Uterus (tissue), 4 donors: Measurements from ENCODE around the gene GNAS-AS1. TPM values are rescaled to one million over a fixed set of nuclear protein-coding genes. Genes with fewer than 3 reads are reported as not detected.

Experiments
- DNase-seq, 2 donors: peaks; one replicate each; pipeline ENCODE4 v3.0.0-alpha.2; 2019 to 2020
- H3K27ac ChIP-seq, 2 donors: fragments of 200-600 bp; sonication (generic); 1 replicate in 1 of 2; 2 replicates in 1 of 2; pipeline ENCODE4 v1.5.1; 2016 to 2018
- H3K27me3 ChIP-seq, 2 donors: fragments of 200-600 bp; sonication (generic); one replicate each; pipeline ENCODE4 v1.5.1; 2018 to 2019; ENCODE audit warnings: control low read depth in 1 of 2
- H3K36me3 ChIP-seq, 2 donors: fragments of 200-600 bp; sonication (generic); one replicate each; pipeline ENCODE4 v1.5.1; 2019; ENCODE audit warnings: control low read depth in 1 of 2
- H3K4me1 ChIP-seq, 2 donors: fragments of 200-600 bp; sonication (generic); one replicate each; pipeline ENCODE4 v1.5.1; 2018 to 2019; ENCODE audit warnings: control low read depth in 1 of 2
- H3K4me3 ChIP-seq, 2 donors: fragments of 200-600 bp; sonication (generic); 1 replicate in 1 of 2; 2 replicates in 1 of 2; pipeline ENCODE4 v1.5.1; 2018 to 2019; ENCODE audit warnings: mild to moderate bottlenecking in 1 of 2
- H3K9me3 ChIP-seq, 2 donors: fragments of 200-600 bp; sonication (generic); one replicate each; pipeline ENCODE4 v1.5.1; 2019; ENCODE audit warnings: control low read depth in 1 of 2
- CTCF ChIP-seq, 4 experiments: fragments of 200-600 bp in 2 of 4; fragments of 450-650 bp in 2 of 4; sonication (generic) in 2 of 4; IDR thresholded peaks; one replicate each; pipeline ENCODE4 v1.5.1; 2016 to 2019; ENCODE audit warnings: antibody characterized with exemption in 4 of 4, mild to moderate bottlenecking in 2 of 4, moderate library complexity in 1 of 4
- POLR2A ChIP-seq, 2 donors: fragments of 450-650 bp; IDR thresholded peaks; one replicate each; pipeline ENCODE4 v1.6.1; 2016; ENCODE audit warnings: antibody characterized with exemption in 2 of 2, mild to moderate bottlenecking in 1 of 2, moderate library complexity in 1 of 2
- intact Hi-C: fragments of 100-400 bp; cut with DNase I; formaldehyde crosslinking; loops from one replicate; pipeline ENCODE4 v1.15.1; 2023; ENCODE audit warnings: low total_unique reads
- total RNA-seq, 4 donors: library from RNA; depleted of rRNA in 3 of 4; stranded (reverse); fragments of >200 nt in 3 of 4; gene quantifications; one replicate each; pipeline versions ENCODE4 v1.1.0 to v1.2.4, GENCODE V29; 2014 to 2023
- donor health status: DM: yes; HTN: yes; CAD: no.

GNAS-AS1 gene
- 1 to 10 TPM in 2 of 4 donors, under 1 TPM in 1, not detected in 1; 0.77 to 3.4 (median 1.2) TPM for total RNA-seq

DNA sequence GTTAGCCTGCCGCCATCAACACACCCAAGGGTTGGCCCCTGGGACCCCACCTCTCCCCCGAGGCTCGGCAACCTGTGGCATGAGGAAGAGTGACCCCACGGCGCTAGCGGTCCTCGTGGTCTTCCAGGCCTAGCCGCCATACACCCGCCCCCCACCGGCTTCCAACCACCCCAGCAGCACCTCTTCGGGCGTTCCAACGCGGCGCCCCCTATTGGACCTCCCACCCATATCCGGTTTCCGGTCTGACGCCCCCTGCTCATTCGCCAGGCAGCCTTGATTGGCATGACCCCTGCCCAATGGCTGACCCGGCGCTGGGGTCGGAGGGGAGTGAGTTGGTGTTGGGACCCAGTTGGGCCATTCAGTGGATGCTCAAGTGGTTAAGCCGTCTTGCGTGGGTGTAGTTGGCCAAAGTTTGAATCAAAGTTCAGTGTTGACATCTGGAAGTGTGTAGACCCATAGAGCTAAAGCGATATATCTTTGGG, at the start of gene GNAS-AS1:
Gene GNAS-AS1, minus strand, starts transcription at position 210 of the 482 bp plus-strand sequence.
- no peaks in the 10 kb centered on the region for H3K36me3 ChIP-seq
- no peak within 1 kb of the TSS for H3K27ac ChIP-seq
- H3K4me1 ChIP-seq = no peaks in the 10 kb centered on the region
- intact Hi-C loops = no loop called here
- H3K9me3 ChIP-seq = no peaks in the 10 kb centered on the region
- H3K4me3 ChIP-seq = peak within 1 kb of the TSS; percentile 18 to 37
- peak; percentile 78 to 80 for DNase-seq
- H3K27me3 ChIP-seq = no peaks in the 10 kb centered on the region
- no peak for TF ChIP-seq CTCF (IDR thresholded peaks at IDR 0.05)
- TF ChIP-seq POLR2A (IDR thresholded peaks at IDR 0.05) = no peak

DNA sequence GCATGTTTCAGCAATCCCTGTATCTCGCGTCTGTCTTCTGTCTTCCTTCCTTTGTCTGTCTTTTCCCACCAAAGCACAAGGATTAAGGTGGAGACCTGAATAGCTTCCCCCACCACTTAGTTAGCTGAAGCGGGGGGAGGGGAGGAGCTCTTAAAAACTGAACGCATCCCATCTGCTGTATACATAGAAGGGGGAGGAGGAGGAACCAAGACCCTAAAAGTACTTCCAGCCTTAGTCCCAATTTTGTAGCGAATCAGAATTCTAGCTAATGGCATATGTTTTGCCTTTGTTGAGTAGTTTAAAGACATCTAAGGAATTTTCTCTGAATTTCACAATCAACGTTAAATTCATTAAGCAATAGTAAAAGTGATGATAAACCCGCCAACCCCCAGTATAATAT, 49.7 kb upstream of the GNAS-AS1 start:
- Histone ChIP-seq H3K9me3 (no peaks in the 10 kb centered on the region), H3K27ac (peak overlapping the region in 1 of 2 donors; percentile 8), H3K4me3 (no peak overlapping the region), H3K4me1 (peaks cover 11 to 16% of the 10 kb centered on the region in 2 donors), H3K27me3 (no peaks in the 10 kb centered on the region), H3K36me3 (no peaks in the 10 kb centered on the region)
- TF ChIP-seq POLR2A (IDR thresholded peaks at IDR 0.05) (no peak), CTCF (IDR thresholded peaks at IDR 0.05) (no peak)
- DNase-seq = no peak
- intact Hi-C loops = no loop called here

GRCh38 chr20:58899512-58899911, 48.8 kb upstream of the GNAS-AS1 start:
- Histone ChIP-seq H3K27ac (no peak overlapping the region), H3K4me1 (peaks cover 11 to 23% of the 10 kb centered on the region in 2 donors), H3K4me3 (no peak overlapping the region), H3K36me3 (no peaks in the 10 kb centered on the region), H3K27me3 (no peaks in the 10 kb centered on the region), H3K9me3 (no peaks in the 10 kb centered on the region)
- intact Hi-C loops = loop anchor here (10.0 kb wide), 1 partner anchor 85 kb away; the partner anchor contains the start of gene NELFCD
- TF ChIP-seq CTCF (IDR thresholded peaks at IDR 0.05) = no peak
- no peak for TF ChIP-seq POLR2A (IDR thresholded peaks at IDR 0.05)
- no peak for DNase-seq

DNA sequence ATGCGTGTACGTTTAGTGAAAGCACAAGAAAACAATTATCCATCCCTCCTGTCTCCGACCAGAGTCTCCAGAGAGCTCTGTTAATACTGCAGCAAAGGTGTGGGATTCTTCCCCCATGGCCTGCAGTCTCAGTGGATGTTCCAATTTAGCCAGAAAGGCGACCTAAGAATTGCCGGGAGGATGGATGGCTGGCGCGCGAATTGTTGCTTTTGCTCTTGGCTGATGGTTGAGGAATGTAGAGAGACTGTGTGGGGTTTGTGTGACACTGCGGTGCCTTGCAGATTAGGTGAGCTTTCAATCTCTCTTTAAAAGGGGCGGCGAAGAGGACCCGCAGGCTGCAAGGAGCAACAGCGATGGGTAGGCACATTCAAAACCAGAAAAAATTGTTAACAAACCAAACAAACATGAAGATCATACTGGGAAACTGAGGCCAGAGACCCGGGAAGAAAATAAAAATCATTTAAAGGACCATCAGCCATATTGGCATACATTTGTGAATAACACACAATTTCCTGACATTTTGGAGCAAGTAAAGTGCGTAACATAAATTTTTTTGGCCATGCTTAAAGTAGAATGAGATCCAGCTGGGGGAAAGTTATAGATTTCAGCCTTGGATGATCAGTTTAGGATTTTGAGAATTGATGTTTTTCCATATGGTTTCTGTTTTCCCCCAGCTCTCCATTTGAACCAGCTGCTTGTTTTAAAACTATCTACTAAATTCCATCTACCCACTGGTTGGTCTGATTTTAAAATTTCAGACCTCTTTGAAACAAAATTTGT, 48.1 kb upstream of the GNAS-AS1 start:
- TF ChIP-seq POLR2A (IDR thresholded peaks at IDR 0.05) (no peak), CTCF (IDR thresholded peaks at IDR 0.05) (no peak)
- H3K4me3 ChIP-seq = no peak overlapping the region
- DNase-seq = no peak
- H3K36me3 ChIP-seq = no peaks in the 10 kb centered on the region
- no peaks in the 10 kb centered on the region for H3K27me3 ChIP-seq
- H3K4me1 ChIP-seq = peaks cover 11 to 25% of the 10 kb centered on the region in 2 donors
- H3K27ac ChIP-seq = peak overlapping the region in 1 of 2 donors; percentile 36
- H3K9me3 ChIP-seq = no peaks in the 10 kb centered on the region
- intact Hi-C loops = loop anchor here (10.0 kb wide), 1 partner anchor 86 kb away; the partner anchor contains the start of gene NELFCD

DNA sequence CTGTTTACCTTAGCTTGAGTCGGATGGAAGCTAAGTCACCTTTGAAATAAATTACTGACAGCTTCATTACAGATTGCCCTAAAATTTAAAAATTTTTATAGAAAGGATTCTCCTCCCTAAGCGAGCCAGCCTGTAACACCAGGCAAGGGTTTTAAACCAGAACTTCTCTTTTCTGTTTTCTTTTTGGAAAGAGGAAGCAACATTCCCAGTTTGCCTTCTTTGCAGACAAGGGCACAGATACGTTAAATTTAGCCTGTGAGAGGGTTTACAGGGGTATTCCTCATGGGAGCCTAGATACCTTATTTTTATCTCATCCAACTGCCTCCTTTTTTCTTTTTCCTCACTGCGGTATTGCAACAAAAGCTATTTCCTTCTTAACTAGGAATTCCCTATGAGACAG, 46.8 kb upstream of the GNAS-AS1 start:
- DNase-seq = no peak
- Histone ChIP-seq H3K4me3 (no peak overlapping the region), H3K27ac (peak overlapping the region in 1 of 2 donors; percentile 36), H3K9me3 (no peaks in the 10 kb centered on the region), H3K4me1 (peaks cover 16 to 25% of the 10 kb centered on the region in 2 donors), H3K36me3 (no peaks in the 10 kb centered on the region), H3K27me3 (no peaks in the 10 kb centered on the region)
- TF ChIP-seq CTCF (IDR thresholded peaks at IDR 0.05) = no peak
- TF ChIP-seq POLR2A (IDR thresholded peaks at IDR 0.05) = no peak
- intact Hi-C loops = loop anchor here (10.0 kb wide), 1 partner anchor 87 kb away; the partner anchor contains the start of gene NELFCD
